SK-N-MC (cell line): ENCODE results near the gene RNF212B.

ENCODE experiments used
- DNase-seq: peaks from one replicate; pipeline ENCODE4 v3.0.0-alpha.2; 2011; ENCODE audit warnings: low read depth, low spot score
- H3K27ac ChIP-seq: fragments of 200-600 bp; sonication (generic); 2 replicates; pipeline ENCODE4 v1.5.1; 2016; ENCODE audit warnings: mixed run types
- H3K36me3 ChIP-seq: fragments of 200-600 bp; sonication (generic); 2 replicates; pipeline ENCODE4 v1.6.1; 2017; ENCODE audit warnings: antibody characterized with exemption, low read length, mixed read lengths; ENCODE audit not compliant: insufficient read depth
- H3K4me3 ChIP-seq: fragments of 200-600 bp; sonication (generic); 2 replicates; pipeline ENCODE4 v1.5.1; 2016
- H3K9ac ChIP-seq: fragments of 200-600 bp; sonication (generic); 2 replicates; pipeline ENCODE4 v1.8.0; 2017; ENCODE audit warnings: mixed run types, mixed read lengths; ENCODE audit not compliant: insufficient read length
- H3K9me3 ChIP-seq: fragments of 200-600 bp; sonication (generic); 2 replicates; pipeline ENCODE4 v1.6.1; 2017; ENCODE audit warnings: low read depth, mild to moderate bottlenecking, antibody characterized with exemption, low read length, moderate library complexity, mixed read lengths
- EZH2 ChIP-seq: fragments of 200-600 bp; sonication (generic); IDR thresholded peaks from one replicate; pipeline ENCODE4 v1.6.1; 2017; ENCODE audit warnings: antibody characterized with exemption
- FOXP2 ChIP-seq: optimal IDR thresholded peaks from 2 replicates; pipeline ENCODE3; 2011; ENCODE audit warnings: mild to moderate bottlenecking, moderate library complexity; ENCODE audit not compliant: insufficient read depth; ENCODE audit errors: extremely low read length, control extremely low read depth
- POLR2AphosphoS5 ChIP-seq: IDR thresholded peaks from 2 replicates; pipeline ENCODE4 v1.6.1; 2012; ENCODE audit warnings: mild to moderate bottlenecking, low read depth, low read length, borderline replicate concordance

Gene RNF212B

GRCh38 chr14:23320584-23321571 lies 83.1 kb downstream of the RNF212B start, which contains the start of gene PABPN1:
TSS of gene PABPN1 (plus strand) at chr14:23321457. CDS start at chr14:23321470, 13 bp downstream.
- peak; percentile 99 for DNase-seq
- Histone ChIP-seq H3K9me3 (no peaks in the 10 kb centered on the region), H3K27ac (peak within 1 kb of the TSS; percentile 94), H3K4me3 (peak within 1 kb of the TSS; percentile 99), H3K9ac (peak within 1 kb of the TSS; percentile 99), H3K36me3 (peaks cover 43% of the 10 kb centered on the region)
- TF ChIP-seq POLR2AphosphoS5, result peak; percentile 86
- TF ChIP-seq EZH2, result no peak
- no peak for TF ChIP-seq FOXP2

DNA sequence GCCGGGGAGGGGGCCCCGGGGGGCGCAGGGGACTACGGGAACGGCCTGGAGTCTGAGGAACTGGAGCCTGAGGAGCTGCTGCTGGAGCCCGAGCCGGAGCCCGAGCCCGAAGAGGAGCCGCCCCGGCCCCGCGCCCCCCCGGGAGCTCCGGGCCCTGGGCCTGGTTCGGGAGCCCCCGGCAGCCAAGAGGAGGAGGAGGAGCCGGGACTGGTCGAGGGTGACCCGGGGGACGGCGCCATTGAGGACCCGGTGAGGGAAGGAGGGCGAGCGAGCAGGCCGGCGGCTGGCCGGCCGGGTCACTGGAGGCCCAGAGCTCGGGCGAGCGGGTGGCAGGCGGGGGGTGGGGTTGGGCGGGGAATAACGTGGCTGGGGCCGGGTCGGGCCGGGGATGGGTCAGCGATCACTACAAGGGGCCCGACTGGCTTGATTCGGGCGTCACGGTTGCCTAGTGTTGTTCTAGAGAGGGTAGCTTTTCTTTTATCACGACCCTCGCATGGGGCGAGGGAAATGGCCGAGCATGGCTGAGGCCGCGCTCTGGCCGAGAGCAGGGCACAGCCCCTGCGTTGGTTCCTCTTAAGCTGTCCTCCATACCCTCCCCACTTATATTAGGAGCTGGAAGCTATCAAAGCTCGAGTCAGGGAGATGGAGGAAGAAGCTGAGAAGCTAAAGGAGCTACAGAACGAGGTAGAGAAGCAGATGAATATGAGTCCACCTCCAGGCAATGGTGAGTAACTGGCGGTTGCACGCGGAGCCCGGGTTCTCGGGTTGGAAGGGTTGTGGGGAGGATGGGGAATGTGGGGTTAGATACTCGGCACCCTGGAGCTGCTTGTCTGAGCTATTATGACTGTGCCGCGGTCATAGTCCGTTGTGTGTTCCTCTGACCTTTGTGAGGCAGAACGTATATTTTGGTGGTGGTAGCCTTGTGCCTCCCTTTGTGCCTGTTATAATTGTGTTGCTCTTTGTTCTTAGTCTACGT lies 84.1 kb downstream of the RNF212B start:
- peaks cover 47% of the 10 kb centered on the region for H3K36me3 ChIP-seq
- no peaks in the 10 kb centered on the region for H3K9me3 ChIP-seq
- TF ChIP-seq EZH2, result no peak
- no peak for TF ChIP-seq FOXP2
- TF ChIP-seq POLR2AphosphoS5, result peak; percentile 42; the same call in 1 of the 2 replicates
- DNase-seq, result no peak
- peak overlapping the region; percentile 88 for H3K27ac ChIP-seq
- peak overlapping the region; percentile 99 for H3K9ac ChIP-seq
- peak overlapping the region; percentile 99 for H3K4me3 ChIP-seq
